MCF 10A (cell line): ENCODE data around the gene SPTB. TPM values are rescaled to one million over a fixed set of nuclear protein-coding genes. Genes with fewer than 3 reads are reported as not detected.

Experiments used
- BruUV-seq: library from RNA; stranded (reverse); fragments of 400-500 nt; replicated peaks from 2 replicates; lab custom pipeline; 2021; lab: Mats Ljungman, UMichigan
- CTCF ChIA-PET: fragments of 300-600 bp; sonication (Branson Sonifier 250); formaldehyde crosslinking; extraction: SDS; loops from one replicate; lab custom pipeline; 2021; ENCODE audit warnings: antibody characterized with exemption, inconsistent platforms; lab: Yijun Ruan, JAX
- POLR2A ChIA-PET: fragments of 300-600, 350-650 bp; sonication (Branson Sonifier 250); formaldehyde crosslinking; extraction: SDS; loops from one replicate; lab custom pipeline; 2020; ENCODE audit warnings: antibody characterized with exemption, inconsistent platforms; lab: Yijun Ruan, JAX
- DNase-seq: peaks from one replicate; pipeline ENCODE4 v3.0.0-alpha.2; 2018; ENCODE audit not compliant: unreplicated experiment
- H3K27ac Mint-ChIP-seq: one replicate; pipeline ENCODE4 v1.8.0; 2022; ENCODE audit warnings: mild to moderate bottlenecking, low read depth, mixed read lengths; ENCODE audit not compliant: unreplicated experiment
- H3K27me3 Mint-ChIP-seq: one replicate; pipeline ENCODE4 v1.8.0; 2022; ENCODE audit warnings: mixed read lengths; ENCODE audit not compliant: insufficient read depth, unreplicated experiment
- H3K36me3 Mint-ChIP-seq: one replicate; pipeline ENCODE4 v1.8.0; 2022; ENCODE audit warnings: mild to moderate bottlenecking, moderate library complexity, mixed read lengths; ENCODE audit not compliant: insufficient read depth, unreplicated experiment
- H3K4me1 Mint-ChIP-seq: one replicate; pipeline ENCODE4 v1.8.0; 2022; ENCODE audit warnings: mixed read lengths; ENCODE audit not compliant: insufficient read depth, unreplicated experiment
- H3K4me3 Mint-ChIP-seq: one replicate; pipeline ENCODE4 v1.8.0; 2022; ENCODE audit warnings: mild to moderate bottlenecking, moderate library complexity, mixed read lengths; ENCODE audit not compliant: unreplicated experiment
- H3K9me3 Mint-ChIP-seq: one replicate; pipeline ENCODE4 v1.8.0; 2022; ENCODE audit warnings: mixed read lengths; ENCODE audit not compliant: unreplicated experiment
- intact Hi-C: fragments of 100-400 bp; cut with micrococcal nuclease; formaldehyde crosslinking; loops from 2 replicates; pipeline ENCODE4 v1.14.1; 2022
- total RNA-seq: library from RNA; stranded (reverse); gene quantifications from 2 replicates; pipeline ENCODE4 v1.2.3, GENCODE V29; 2022
- TF ChIP-seq, protein P1 (sequence below): fragments of 200-600 bp; IDR thresholded peaks from one replicate; pipeline ENCODE4 v1.8.0; 2022; ENCODE audit warnings: antibody characterized with exemption, mild to moderate bottlenecking; ENCODE audit not compliant: unreplicated experiment

The SPTB gene
- total RNA-seq, 1 experiment from 2014 or later = 1.3 TPM

DNA sequence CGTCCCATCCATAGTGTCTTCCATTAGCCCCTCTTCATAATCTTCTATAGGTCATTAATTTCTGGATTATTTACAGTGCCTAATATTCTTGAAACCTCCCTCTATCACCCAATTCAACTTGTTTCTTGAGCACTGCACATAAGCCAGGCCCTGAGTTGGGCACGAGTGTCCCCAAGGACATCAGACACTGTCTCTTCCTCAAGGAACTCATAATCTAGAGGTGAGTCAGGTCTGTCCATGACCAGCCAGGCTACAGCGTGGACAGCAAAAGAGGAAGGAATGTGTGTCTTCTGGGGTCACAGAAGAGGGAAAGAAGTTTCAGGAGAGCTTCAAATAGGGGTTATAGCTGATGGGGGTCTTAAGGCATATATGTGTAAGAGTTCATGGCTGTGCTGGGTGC lies 12.5 kb downstream of the SPTB start:
- TF ChIP-seq, protein P1, sequence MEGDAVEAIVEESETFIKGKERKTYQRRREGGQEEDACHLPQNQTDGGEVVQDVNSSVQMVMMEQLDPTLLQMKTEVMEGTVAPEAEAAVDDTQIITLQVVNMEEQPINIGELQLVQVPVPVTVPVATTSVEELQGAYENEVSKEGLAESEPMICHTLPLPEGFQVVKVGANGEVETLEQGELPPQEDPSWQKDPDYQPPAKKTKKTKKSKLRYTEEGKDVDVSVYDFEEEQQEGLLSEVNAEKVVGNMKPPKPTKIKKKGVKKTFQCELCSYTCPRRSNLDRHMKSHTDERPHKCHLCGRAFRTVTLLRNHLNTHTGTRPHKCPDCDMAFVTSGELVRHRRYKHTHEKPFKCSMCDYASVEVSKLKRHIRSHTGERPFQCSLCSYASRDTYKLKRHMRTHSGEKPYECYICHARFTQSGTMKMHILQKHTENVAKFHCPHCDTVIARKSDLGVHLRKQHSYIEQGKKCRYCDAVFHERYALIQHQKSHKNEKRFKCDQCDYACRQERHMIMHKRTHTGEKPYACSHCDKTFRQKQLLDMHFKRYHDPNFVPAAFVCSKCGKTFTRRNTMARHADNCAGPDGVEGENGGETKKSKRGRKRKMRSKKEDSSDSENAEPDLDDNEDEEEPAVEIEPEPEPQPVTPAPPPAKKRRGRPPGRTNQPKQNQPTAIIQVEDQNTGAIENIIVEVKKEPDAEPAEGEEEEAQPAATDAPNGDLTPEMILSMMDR = no peak
- Mint-ChIP-seq H3K4me1 (no peaks in the 10 kb centered on the region), H3K27me3 (peaks cover 63% of the 10 kb centered on the region), H3K36me3 (peaks cover 6% of the 10 kb centered on the region), H3K27ac (no peak overlapping the region), H3K9me3 (peaks cover 4% of the 10 kb centered on the region), H3K4me3 (no peak overlapping the region)
- no peak for DNase-seq
- ChIA-PET POLR2A (no interaction called here), CTCF (no interaction called here)
- BruUV-seq = no TSS peak
- intact Hi-C loops = no loop called here

DNA sequence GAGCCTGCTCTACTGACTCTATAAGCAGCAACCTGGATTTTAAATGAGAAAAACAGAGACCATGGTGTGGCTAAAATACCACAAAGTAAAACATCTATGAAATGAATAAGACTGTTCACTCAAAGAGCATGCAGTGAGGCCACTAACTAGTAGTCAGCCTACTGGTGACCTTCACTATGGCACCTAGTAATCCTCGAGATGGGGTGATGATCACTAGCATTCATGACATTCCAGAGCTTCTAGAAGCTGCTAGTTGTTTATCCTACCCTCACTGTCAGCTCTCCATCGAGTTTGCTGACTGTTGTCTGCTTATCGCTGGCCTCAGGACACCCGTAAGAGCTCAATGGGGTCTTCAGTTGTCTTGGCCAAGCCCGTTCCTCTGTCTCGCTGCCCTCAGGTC lies 13.7 kb downstream of the SPTB start:
- Mint-ChIP-seq H3K4me1 (no peaks in the 10 kb centered on the region), H3K4me3 (no peak overlapping the region), H3K27ac (no peak overlapping the region), H3K36me3 (peaks cover 6% of the 10 kb centered on the region), H3K9me3 (no peaks in the 10 kb centered on the region), H3K27me3 (peaks cover 63% of the 10 kb centered on the region)
- POLR2A ChIA-PET = interaction anchor here (0.8 kb wide), 1 partner anchor 76 kb away, joined by 3 read pairs; no protein-coding TSS in a partner anchor
- TF ChIP-seq, protein P1 = no peak
- DNase-seq = no peak
- BruUV-seq = no TSS peak
- CTCF ChIA-PET = interaction anchor here (1.0 to 1.6 kb wide), 4 partner anchors 11 to 95 kb away, joined by 3 to 8 read pairs (median 4); no protein-coding TSS in a partner anchor
- intact Hi-C loops = no loop called here

DNA sequence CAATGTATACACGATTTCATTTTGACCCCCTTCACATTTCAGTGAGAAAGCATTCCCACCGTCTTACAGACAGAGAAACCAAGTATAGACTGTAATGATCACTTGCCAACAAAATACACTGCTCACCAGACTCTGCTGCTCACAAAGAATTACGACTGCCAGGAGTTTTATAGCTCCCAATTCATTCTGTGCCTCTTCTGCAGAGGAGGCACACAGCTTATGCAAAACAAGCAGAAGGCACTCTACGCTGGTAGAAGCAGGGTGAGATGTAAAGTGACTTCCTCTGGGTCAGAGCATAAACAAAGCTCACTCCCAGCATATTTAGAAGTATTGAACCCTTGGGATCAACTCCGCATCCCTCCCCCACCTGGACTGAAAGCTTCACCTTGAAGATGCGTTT lies 14.6 kb downstream of the SPTB start:
- Mint-ChIP-seq H3K36me3 (peaks cover 6% of the 10 kb centered on the region), H3K4me1 (no peaks in the 10 kb centered on the region), H3K4me3 (no peak overlapping the region), H3K9me3 (no peaks in the 10 kb centered on the region), H3K27ac (no peak overlapping the region), H3K27me3 (peaks cover 55% of the 10 kb centered on the region)
- POLR2A ChIA-PET = interaction anchor here (0.8 kb wide), 1 partner anchor 75 kb away, joined by 3 read pairs; no protein-coding TSS in a partner anchor
- DNase-seq = no peak
- no TSS peak for BruUV-seq
- intact Hi-C loops = no loop called here
- CTCF ChIA-PET = interaction anchor here (1.0 to 1.6 kb wide), 5 partner anchors 23 to 96 kb away, joined by 3 to 8 read pairs (median 4); no protein-coding TSS in a partner anchor
- TF ChIP-seq, protein P1 = no peak

DNA sequence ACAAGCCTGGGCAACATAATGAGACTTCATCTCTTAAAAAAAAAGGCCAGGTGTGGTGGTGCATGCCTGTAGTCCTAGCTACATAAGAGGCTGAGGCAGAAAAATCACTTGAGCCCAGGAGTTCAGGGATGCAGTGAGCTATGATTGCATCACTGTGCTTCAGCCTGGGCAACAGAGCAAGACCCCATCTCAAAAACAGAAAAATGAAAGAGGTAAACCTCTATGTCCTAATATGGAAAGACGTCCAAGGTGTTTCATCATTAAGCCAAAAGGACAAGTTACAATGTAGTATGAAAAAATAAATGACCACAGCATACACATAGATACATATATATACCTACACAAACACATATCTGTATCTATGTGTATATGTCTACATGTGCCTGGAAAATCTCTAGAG lies 15.4 kb downstream of the SPTB start:
- no peak overlapping the region for H3K27ac Mint-ChIP-seq

More for the DNA sequence above, 15.4 kb downstream of the SPTB start:
- DNase-seq = no peak
- Mint-ChIP-seq H3K9me3 (no peaks in the 10 kb centered on the region), H3K27me3 (peaks cover 49% of the 10 kb centered on the region), H3K4me1 (no peaks in the 10 kb centered on the region), H3K4me3 (no peak overlapping the region), H3K36me3 (peaks cover 6% of the 10 kb centered on the region)
- TF ChIP-seq, protein P1 = no peak
- intact Hi-C loops = no loop called here
- ChIA-PET POLR2A (no interaction called here), CTCF (interaction anchor here (1.5 kb wide), 1 partner anchor 28 kb away, joined by 6 read pairs; no protein-coding TSS in a partner anchor)
- no TSS peak for BruUV-seq
